GM19397 (cell line): ENCODE data around the gene GINS2.

Experiments
- ATAC-seq: cut with Tn5 transposase; IDR thresholded peaks from one replicate; pipeline ENCODE4 v1.9.1; 2021; ENCODE audit warnings: mild to moderate bottlenecking, moderate library complexity; ENCODE audit not compliant: unreplicated experiment

GINS2 gene

DNA sequence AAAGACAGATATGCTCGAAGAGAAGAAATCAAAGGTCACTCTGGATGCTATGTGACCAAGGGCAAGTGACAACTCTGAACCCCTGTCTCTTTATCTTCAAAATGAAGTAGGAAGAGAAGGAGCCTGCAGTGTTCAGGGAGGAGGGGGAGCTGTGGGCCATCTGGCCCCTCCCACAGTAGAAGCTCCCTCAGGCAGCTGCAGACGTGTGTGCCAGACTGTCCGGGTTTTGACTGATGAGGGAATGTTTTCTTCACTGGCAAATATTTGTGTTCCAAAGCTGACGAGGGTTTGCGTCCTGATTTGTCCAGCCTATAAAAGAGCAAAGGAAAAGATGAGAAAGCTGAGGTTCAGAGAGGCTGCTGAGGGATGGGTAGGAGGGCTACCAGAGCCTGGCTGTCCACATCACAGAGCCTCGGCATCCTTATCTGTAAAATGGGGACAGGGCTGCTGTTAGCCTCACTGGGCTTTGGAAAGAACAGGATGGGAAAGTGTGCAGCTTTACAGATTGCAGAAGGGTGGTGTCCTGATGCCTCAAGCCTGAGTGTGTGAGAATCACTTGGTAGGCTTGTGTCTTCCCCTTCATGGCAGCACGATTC, 1.8 kb upstream of the GINS2 start:
- ATAC-seq: no peak

DNA sequence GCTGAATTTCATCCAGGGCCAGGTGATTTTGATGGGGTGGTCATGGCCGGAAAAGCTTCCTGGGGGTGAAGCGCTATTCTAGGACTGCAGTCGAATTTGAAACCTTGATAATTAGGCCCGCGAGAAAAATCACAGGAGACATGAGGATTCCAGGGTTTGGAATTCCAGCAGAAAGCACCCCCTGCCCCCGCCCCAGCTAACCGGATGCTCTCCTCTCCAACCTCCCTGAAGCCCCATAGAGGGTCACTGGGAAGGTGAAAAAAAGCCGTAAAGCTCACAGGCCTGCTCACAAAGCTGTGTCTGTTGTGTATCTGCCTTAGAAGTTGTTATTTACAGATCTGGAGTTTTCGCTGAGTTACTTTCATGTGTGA, 1.2 kb upstream of the GINS2 start:
- no peak for ATAC-seq

DNA sequence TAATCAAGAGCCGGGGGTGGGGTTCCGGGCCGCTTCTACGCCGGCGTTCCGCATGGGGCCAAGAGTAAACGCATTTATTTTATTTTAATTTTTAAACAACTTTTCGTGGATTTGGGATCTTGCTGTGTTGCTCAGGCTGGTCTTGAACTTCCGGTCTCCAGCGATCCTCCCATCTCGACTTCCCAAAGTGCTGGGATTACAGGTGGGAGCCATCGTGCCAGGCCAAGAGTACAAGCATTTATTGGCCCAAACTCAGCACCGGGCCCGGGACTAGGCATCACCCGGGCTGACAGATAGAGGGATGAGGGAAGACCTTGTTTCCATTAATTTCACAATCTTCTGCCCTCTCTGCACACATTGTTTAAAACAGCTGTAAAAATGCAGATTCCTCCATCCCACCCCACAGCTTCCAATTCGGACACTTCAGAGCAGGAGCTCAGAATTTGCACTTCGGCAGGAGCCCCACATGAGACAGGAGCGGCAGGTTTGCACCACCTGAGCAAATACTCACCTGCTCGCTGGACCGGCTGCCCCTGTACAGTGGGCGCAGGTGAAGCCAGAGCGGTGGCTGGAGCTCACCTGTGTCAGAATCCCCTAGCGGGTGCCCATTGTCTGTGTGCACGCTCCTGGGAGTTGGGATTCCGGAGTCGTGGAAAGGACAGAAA, 663 bp upstream of the GINS2 start:
- no peak for ATAC-seq

DNA sequence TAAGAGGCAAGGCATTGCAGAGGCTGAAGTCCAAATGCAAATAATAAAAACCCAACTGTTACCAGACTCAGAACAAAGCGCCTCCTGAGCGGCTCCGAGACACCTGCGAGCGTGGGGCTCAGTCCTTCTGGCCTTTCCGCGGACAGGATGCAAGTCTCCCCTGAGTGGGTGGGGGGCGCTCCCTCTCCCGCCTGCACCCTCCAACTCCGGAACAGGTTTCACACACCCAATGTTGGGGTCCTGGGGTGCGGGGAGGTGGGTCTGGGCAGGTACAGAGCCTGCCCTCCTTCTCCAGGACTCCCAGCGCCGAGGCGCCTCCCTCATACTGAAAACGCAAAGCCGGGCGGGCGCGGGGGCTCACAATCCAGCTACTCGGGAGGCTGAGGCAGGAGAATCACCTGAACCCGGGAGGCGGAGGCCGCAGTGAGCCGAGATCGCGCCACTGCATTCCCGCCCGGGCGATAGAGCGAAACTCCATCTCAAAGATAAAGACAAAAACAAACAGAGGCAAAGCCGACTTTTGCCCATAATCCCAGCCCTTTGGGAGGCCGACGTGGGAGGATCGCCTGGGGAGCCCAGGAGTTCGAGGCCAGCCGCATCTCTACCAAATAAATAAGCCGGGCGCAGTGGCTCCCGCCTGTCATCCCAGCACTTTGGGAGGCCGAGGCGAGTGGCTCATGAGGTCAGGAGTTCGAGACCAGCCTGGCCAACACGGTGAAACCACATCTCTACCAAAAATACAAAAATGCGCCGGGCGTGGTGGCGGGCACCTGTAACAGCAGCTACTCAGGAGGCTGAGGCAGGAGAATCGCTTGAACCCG, 893 bp downstream of the GINS2 start:
- ATAC-seq: no peak

DNA sequence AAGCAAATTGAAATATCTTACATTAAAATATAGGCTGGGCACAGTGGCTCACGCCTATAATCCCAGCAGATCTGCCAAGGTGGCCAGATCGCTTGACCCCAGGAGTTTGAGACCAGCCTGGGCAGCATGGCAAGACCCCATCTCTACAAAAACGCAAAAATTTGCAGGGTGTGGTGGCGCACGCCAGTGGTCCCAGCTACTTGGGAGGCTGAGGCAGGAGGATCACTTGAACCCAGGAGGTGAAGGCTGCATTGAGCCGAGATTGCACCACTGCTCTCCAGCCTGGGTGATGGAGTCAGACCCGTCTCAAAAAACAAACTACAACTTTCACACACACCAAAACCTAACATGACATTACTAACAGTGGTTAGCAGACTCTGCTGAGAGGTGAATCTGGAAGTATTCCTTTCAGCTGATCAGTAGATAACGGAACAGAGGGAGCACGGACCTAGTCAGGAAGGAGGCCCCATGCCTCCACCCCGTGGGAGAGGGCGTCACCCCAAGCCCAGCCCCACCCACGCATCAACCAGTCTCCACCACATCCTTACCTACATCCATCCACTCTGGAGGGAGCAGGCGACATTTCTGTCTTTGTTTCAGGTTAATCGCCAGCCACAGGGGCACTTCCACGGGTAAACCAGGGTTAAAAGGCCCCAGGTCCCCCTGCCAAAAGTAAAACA, 1.7 kb downstream of the GINS2 start:
- ATAC-seq: no peak

- ATAC-seq: no peak
Observed at GRCh38 chr16:85685251-85685650, 3.5 kb downstream of the GINS2 start.

DNA sequence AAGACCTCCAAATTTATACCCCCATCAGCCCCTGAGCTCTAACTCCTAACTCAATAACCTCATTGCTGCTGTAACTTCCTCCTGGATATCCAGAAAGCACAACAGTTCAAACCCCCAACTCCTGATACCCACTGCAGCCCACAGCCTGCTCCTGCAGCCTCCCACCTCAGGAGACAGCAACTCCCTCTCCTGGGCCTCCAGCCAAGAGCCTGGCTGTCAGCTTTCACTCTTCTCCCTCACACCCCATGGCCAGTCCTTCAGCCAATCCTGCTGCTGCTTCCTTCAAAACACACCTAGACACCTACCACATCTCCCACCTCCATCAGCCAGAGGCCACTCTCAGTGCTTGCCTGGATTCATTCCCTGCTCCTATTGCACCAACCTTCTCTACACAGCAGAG, 5.4 kb downstream of the GINS2 start:
- ATAC-seq: no peak

DNA sequence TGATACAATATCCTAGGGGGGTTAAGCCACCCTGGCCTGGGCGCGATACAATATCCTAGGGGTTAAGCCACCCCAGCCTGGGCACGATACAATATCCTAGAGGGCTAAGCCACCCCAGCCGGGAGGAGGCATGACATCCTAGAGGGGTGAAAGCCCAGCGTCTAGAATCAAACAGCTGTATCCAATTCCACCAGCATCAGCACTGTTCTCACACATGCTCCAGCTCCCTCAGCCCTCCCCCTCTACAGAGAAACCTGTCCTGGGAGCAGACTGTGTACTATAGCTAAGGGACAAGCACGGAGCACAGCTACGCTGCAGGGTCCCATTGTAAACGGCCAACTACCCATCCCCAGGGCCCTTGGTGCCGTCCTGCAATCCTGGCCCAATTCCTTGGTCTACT, 6.2 kb downstream of the GINS2 start:
- ATAC-seq: no peak

DNA sequence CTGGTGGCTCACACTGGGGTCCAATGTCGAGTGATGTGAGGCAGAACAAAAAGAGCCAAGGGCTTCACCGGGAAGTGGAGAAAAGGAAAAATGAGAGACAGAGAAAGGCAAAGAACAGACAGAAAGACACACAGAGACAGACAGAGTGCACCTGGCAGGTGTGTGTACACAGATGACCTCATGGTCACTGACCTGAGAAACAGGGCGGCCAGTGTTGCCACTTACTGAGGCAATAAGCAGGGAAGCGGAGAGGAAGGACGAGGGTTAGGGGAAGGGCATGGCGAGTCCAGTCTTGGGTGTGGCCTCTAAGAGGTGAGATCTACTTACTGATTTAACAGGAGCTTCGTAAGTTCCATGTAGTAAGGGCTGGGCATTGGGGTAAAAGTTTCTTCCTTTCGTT, 7.5 kb downstream of the GINS2 start:
- no peak for ATAC-seq

DNA sequence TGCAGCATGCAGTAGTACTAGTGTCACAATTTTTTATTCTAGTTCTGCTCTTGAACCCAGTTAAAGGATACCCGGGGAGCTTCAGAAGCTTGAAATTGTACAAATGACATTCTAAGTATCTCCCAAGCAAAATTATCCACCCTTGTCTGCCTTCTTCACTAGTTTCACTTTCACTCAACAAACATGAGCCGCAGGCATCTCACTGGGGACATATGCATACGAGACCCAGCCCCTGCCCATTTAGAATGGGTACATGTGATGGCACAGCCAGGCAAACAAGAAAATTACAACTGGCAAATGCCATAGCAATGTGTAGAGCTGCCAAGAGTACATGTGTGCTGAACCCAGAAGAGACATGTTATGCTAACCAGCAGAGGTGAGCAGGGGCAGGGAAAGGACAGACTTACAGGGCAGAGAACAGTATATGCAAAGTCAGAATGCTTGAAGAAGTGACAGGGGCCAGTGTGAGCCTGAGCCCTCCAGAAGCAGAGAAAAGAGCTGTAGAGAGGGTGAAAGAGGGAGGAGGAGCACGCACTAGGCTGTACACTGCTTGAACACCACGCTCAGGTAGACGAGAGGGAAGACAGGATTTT, 8.3 kb downstream of the GINS2 start:
- ATAC-seq: no peak

DNA sequence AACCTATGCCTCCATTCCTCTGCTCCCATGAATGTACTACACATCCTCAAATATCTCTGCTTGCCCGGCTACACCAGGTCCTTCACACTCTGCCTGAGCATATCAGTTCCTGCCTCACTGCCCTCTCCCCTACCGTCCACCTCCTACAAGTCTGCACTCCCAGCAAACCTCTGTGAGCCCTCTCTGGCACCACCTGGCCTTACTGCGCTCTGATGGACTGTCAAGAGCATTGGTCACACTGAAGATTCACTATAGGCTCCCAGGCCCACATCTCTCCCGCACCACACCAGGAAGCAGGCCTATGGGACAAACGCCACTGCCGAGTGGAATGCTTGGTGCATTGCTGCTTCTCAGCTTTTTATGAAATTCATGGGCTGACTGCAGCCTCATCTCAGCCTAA, 8.9 kb downstream of the GINS2 start:
- ATAC-seq: no peak

- ATAC-seq: no peak
Observed at GRCh38 chr16:85678821-85679220, 9.9 kb downstream of the GINS2 start.

DNA sequence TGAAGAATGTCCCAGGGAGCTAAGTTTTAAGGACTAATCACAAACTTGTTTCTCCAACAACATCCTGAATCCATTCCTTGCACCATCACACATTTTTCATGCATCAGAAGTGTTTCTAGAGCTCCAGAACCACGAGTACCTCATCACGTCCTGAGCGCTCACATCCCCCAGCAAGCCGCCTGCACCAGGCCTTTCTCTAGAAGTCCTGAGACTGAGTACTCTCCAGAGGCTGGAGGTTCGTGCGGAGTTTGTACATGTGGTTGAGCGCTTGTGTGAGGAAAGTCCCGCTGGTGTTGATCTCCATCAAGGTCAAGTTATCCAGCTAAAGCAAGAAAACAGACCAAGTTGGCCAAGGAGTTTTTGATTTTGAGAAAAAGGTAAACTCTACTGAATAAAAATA, 10.7 kb downstream of the GINS2 start:
- no peak for ATAC-seq

GRCh38 chr16:85677383-85677967, 11.3 kb downstream of the GINS2 start:
- no peak for ATAC-seq

DNA sequence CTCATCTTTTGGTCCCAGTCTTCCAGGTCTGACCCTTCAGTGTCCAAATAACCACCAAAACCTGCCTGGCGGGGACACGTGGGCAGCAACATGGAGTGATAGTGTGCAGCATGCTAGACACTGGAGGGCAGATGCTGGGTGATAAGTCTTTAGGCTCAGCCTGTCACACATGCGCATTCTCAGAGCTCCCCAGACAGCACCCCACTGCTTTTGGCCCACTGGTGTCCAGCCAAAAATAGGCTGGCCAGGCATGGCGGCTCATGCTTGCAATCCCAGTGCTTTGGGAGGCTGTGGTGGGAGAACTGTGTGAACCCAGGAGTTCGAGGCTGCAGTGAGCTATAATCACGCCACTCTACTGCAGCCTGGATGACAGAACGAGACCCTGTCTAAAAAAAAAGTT, 12.3 kb downstream of the GINS2 start:
- ATAC-seq: no peak

GRCh38 chr16:85675251-85675874, 13.4 kb downstream of the GINS2 start:
- ATAC-seq: no peak

- no peak for ATAC-seq
Observed at GRCh38 chr16:85674828-85675227, 13.9 kb downstream of the GINS2 start.

DNA sequence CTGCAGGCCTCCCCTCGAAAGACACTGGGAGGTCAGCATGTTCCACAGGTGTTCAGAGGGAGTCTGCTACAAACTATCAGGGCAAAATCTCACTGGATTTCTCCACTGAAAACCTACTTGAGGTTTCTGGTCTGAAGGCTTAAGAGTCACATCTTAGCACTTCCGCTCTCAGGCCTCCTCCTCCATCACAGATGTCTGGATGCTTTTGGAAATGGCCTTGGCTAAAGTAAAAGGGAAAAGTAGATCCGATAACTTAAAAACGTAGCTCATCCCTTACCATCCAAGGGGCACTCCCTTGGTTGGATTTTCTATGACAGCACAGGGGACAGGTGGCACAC, 14.4 kb downstream of the GINS2 start:
- ATAC-seq: no peak

DNA sequence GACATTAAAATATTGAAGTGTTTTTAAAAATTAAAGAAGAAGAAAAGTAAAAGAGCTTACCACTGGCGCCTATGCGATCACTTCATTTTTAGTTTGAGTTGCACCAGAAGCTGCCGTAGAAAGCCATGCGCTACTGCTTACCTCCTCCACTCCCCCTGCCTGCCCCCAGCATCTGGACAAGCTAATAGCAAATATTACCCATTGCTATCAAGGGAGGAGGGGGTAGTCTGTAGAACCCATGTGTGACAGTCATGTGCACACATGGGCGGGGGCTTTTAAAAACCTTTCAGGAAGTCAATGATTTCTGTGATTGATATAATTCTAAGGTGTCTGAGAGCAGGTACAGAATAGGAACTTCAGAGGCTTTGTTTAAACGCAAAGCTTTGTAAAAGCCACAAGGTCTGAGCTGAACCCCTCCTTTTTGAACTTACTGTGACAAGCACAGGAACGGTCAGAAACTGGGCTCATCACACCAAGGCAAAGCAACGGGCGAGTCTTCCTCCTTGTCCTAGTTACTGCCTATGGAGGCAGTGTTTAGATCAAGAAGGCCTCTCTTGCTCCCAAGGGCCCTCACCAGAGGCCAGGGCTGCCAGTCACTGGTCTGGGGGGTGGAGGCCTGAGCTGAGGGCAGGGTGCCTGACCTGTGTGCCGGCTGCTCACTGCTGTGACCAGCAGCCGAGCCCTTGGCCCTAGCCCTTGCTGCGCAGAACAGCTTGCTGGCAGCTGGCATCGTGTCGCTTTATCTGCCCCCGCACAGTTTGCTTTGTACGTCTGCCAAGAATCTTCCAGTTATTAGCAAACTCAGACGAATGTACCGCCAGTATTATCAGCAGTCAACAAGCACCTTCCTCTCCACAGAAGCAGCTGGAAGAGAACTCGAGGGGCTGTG, 15.0 kb downstream of the GINS2 start:
- no peak for ATAC-seq

DNA sequence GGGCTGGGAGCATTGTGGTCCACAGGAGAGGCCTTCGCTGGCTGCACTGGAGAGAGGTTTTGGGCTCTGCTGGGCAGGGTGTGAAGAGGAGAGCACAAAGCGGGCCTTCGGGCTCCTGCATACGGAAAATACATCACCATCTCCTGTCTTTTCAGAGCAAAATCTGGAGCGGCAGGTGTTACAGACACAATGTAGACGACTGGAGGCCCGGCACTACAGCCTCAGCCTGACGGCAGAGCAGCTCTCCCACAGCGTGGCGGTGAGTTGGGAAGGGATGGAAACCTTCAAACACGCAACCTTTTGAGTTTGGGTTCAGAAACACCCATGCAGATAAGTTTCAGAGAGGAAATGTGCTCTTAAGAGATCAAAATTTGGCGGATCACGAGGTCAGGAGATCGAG, 17.9 kb downstream of the GINS2 start:
- no peak for ATAC-seq
